HG02885 (cell line): ENCODE measurements around the gene PJA1.

Experiments
- ATAC-seq: cut with Tn5 transposase; IDR thresholded peaks from one replicate; pipeline ENCODE4 v1.9.1; 2021; ENCODE audit warnings: mild to moderate bottlenecking; ENCODE audit not compliant: unreplicated experiment, poor library complexity

The PJA1 gene

DNA sequence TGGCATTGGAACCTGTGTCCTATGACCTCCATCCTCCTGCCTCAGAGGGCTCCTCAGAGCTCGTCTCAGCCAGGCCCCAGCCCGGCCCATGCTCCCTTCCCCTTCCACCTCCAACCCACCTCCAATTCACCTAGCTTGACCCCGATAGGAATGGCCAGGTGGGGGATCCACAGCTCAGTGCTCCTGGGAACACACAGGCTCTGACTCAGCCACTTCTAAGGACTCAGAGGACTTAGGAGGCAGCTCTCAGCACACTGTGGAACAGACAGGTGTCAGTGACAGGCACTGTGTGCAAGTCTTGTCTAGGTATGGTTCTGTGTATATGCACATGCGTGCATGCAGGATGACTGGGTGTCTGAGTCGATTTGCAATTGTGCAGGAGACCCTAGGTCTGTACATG is 44.8 kb downstream of the PJA1 start:
- no peak for ATAC-seq

DNA sequence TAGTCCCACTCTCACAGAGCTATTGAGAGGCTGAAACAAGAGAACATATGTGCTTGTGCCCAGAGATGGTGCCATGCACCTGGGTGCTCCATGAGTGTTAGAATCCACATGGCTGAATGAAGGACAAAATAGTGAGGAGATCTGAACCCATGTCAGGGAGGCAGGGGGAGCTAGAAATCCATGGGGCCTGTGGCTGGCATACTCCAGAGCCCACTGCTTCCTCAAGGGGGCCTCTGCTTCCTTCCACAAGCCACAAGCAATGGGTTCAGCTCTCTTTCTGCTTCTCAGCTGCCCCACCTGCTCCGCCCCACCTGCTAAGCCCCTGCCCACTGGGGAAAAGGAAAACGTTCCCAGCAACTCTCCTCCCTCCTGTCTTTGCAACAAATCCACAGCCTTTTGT is 46.1 kb downstream of the PJA1 start:
- no peak for ATAC-seq

DNA sequence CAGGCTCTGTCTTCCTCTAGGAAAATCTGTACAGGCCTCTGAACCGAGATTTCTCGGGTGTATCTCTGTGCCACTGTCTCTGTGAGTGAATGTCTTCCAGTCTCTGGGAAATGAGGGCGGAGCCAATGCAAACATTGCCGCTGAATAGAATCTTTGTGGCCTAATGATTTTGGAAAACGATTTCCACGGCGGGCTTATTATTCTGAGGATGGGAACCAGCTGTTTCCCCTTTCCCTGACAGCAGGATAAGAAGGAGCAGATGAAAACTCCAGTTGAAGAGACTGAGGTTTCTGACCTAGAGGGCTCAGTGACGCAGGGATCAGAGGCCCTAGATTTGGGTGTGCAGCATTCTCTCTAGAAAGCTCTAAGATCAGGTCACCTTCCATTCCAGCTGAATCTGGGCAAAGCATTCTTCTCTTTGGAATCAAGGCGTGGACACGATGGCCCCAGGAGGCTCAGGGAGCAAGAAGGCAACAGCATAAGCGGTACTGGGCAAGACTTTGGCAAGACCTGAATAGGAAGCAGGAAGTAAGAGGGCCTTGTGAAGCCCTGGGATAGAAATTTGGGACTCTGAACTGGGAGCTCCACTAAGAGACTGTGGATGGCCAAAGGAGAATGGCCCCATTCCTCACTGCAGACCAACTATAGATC is 47.3 kb downstream of the PJA1 start:
- ATAC-seq: no peak

DNA sequence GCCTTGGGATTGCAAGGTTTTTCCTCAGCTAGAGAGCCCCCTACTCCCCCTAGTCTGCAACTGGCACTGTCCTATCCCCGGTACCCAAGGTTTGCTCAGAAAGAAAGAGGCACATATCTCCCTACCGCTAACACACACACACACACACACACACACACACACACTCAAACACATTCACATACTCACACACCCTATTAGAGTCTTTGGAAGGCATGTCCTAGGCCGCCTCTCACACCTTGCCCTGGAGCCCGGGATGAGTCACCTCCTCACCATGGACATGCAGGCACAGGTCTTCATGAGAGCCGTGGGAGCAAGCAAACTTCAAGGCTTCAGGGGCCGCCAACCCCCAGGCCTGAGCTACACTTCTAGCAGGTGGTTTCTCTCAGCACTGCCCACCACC is 49.2 kb downstream of the PJA1 start:
- no peak for ATAC-seq

DNA sequence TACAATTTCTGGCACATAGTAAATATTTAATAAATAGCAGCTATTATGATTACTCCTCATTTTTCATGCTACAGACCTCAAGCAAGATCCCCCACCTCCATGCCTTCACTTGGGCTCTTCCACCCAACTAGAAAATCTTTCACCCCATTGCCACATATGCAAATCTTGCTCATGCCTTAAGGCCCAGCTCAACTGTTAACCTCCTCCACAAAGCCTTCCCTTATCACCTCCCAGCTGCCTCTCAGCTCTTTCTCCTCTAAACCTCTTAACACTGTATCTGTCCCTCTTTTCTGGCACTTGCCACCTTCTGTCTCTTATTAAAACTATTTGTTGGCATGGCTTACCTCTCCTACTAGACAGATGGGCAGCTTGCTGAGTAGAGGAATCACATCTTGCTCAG is 51.5 kb downstream of the PJA1 start:
- ATAC-seq: no peak
